HepG2 (cell line): ENCODE results near the gene SHPK. TPM values are rescaled to one million over a fixed set of nuclear protein-coding genes. Genes with fewer than 3 reads are reported as not detected.

Experiments used
- ATAC-seq: fragments of 200-7000 bp; cut with Tn5 transposase; 3 replicates; pipeline ENCODE4 v1.9.1; 2020; ENCODE audit warnings: mild to moderate bottlenecking, moderate library complexity
- BruUV-seq: library from RNA; stranded (reverse); fragments of 400-500 nt; replicated peaks from 2 replicates; lab custom pipeline; 2021; lab: Mats Ljungman, UMichigan
- CTCF ChIA-PET: fragments of 300-600 bp; formaldehyde crosslinking; extraction: SDS; loops from one replicate; lab custom pipeline; 2021; ENCODE audit warnings: low total read pairs, inconsistent platforms, low intra/inter-chr PET ratio; lab: Yijun Ruan, JAX
- POLR2A ChIA-PET: fragments of 350-600 bp; sonication (Branson Sonifier 250); formaldehyde crosslinking; loops from one replicate; lab custom pipeline; 2020; ENCODE audit warnings: antibody characterized with exemption, inconsistent platforms; lab: Yijun Ruan, JAX
- DNase-seq: peaks from one replicate; pipeline ENCODE4 v3.0.0-alpha.2; 2015; ENCODE audit warnings: low spot score
- FAIRE-seq: peaks from 3 replicates; lab custom pipeline; 2011; peaks lifted over from hg19 to GRCh38; lab: Jason Lieb, UNC
- H2AFZ ChIP-seq: one replicate; pipeline ENCODE4 v1.6.1; 2011; ENCODE audit warnings: low read length, inconsistent platforms
- H3K27ac ChIP-seq: fragments of 300-600 bp; 3 replicates; pipeline ENCODE4 v1.8.0; 2011; ENCODE audit warnings: mixed run types, mild to moderate bottlenecking, mixed read lengths, low read length, inconsistent platforms; ENCODE audit not compliant: insufficient read depth; ENCODE audit errors: extremely low read length
- H3K27me3 ChIP-seq, 2 experiments: fragments of 200-600 bp in 1 of 2; 2 replicates in 1 of 2; 3 replicates in 1 of 2; pipeline versions ENCODE4 v1.6.0 to v1.8.0; 2011; ENCODE audit warnings: low read length in 2 of 2, mild to moderate bottlenecking in 2 of 2, moderate library complexity in 2 of 2, inconsistent platforms in 1 of 2; ENCODE audit not compliant: insufficient read depth in 2 of 2, control insufficient read depth in 1 of 2
- H3K36me3 ChIP-seq, 2 experiments: fragments of 200-600 bp in 1 of 2; replicated peaks in 1 of 2; 2 replicates in 1 of 2; 3 replicates in 1 of 2; pipeline versions ENCODE4 v1.5.1 to v1.8.0; 2011; ENCODE audit warnings: low read length in 2 of 2, inconsistent platforms in 1 of 2; ENCODE audit not compliant: insufficient read depth in 2 of 2, control insufficient read depth in 1 of 2
- H3K4me1 ChIP-seq: 2 replicates; pipeline ENCODE4 v1.5.1; 2012; ENCODE audit warnings: low read length, inconsistent platforms; ENCODE audit not compliant: insufficient read depth
- H3K4me2 ChIP-seq: 2 replicates; pipeline ENCODE4 v1.6.0; 2011; ENCODE audit warnings: low read depth, low read length, inconsistent platforms
- H3K4me3 ChIP-seq, 3 experiments: fragments of 200-600 bp in 1 of 3; sonication (generic), shearing (Covaris generic) in 1 of 3; replicated peaks in 1 of 3; 2 replicates each; pipeline ENCODE4 v1.5.1; 2011 to 2016; ENCODE audit warnings: low read length in 3 of 3, inconsistent platforms in 2 of 3, low read depth in 2 of 3, mild to moderate bottlenecking in 2 of 3, control low read depth in 1 of 3, mixed read lengths in 1 of 3; ENCODE audit not compliant: insufficient read depth in 1 of 3
- H3K79me2 ChIP-seq: one replicate; pipeline ENCODE4 v1.6.1; 2011; ENCODE audit warnings: low read length, inconsistent platforms; ENCODE audit not compliant: insufficient read depth
- H3K9ac ChIP-seq: 2 replicates; pipeline ENCODE4 v1.6.0; 2011; ENCODE audit warnings: mild to moderate bottlenecking, low read depth, low read length, inconsistent platforms; ENCODE audit not compliant: insufficient read depth
- H3K9me3 ChIP-seq: 2 replicates; pipeline ENCODE4 v1.5.1; 2012; ENCODE audit warnings: mild to moderate bottlenecking, low read length
- H4K20me1 ChIP-seq: 2 replicates; pipeline ENCODE4 v1.6.0; 2011; ENCODE audit warnings: inconsistent platforms, mild to moderate bottlenecking, low read length, moderate library complexity; ENCODE audit not compliant: insufficient read depth
- AHR ChIP-seq: IDR thresholded peaks from 2 replicates; pipeline ENCODE4 v1.6.1; 2018; ENCODE audit warnings: missing genetic modification reagents, missing compliant biosample characterization
- ETV6 ChIP-seq: sonication (generic); formaldehyde crosslinking; conservative IDR thresholded peaks from 2 replicates; pipeline ENCODE4 v1.4.0; 2020; ENCODE audit warnings: missing genetic modification reagents
- FOSL2 ChIP-seq: sonication (generic); formaldehyde crosslinking; IDR thresholded peaks from 2 replicates; pipeline ENCODE4 v1.4.0; 2020; ENCODE audit warnings: missing genetic modification reagents
- HIVEP1 ChIP-seq: sonication (generic); formaldehyde crosslinking; IDR thresholded peaks from 2 replicates; pipeline ENCODE4 v1.4.0; 2020; ENCODE audit warnings: mild to moderate bottlenecking, missing genetic modification reagents
- HNF4G ChIP-seq, 2 experiments: sonication (generic) in 1 of 2; formaldehyde crosslinking in 1 of 2; IDR thresholded peaks; 2 replicates each; pipeline versions ENCODE4 v1.4.0 to v1.6.1; 2011 to 2020; ENCODE audit warnings: borderline replicate concordance in 2 of 2, low read depth in 2 of 2, mild to moderate bottlenecking in 2 of 2, low read length in 1 of 2, missing genetic modification reagents in 1 of 2, moderate library complexity in 1 of 2
- HOXA5 ChIP-seq: sonication (generic); formaldehyde crosslinking; IDR thresholded peaks from 2 replicates; pipeline ENCODE4 v1.4.0; 2020; ENCODE audit warnings: missing genetic modification reagents
- MEIS2 ChIP-seq: sonication (generic); formaldehyde crosslinking; IDR thresholded peaks from 2 replicates; pipeline ENCODE4 v1.9.0; 2021; ENCODE audit warnings: mild to moderate bottlenecking, missing genetic modification reagents
- MIXL1 ChIP-seq: IDR thresholded peaks from 2 replicates; pipeline ENCODE4 v1.6.1; 2016
- NFE2L1 ChIP-seq: sonication (generic); formaldehyde crosslinking; IDR thresholded peaks from 2 replicates; pipeline ENCODE4 v1.4.0; 2020; ENCODE audit warnings: missing genetic modification reagents, mild to moderate bottlenecking, borderline replicate concordance
- RFXANK ChIP-seq: IDR thresholded peaks from 2 replicates; pipeline ENCODE4 v1.6.1; 2016
- SMARCE1 ChIP-seq: fragments of 450-650 bp; IDR thresholded peaks from 2 replicates; pipeline ENCODE4 v1.6.1; 2017; ENCODE audit warnings: borderline replicate concordance
- SP5 ChIP-seq: IDR thresholded peaks from 2 replicates; pipeline ENCODE4 v1.6.1; 2016; ENCODE audit warnings: low read depth, borderline replicate concordance
- TAF1 ChIP-seq: sonication (generic); formaldehyde crosslinking; IDR thresholded peaks from 2 replicates; pipeline ENCODE4 v1.4.0; 2020; ENCODE audit warnings: missing genetic modification reagents
- ZFAT ChIP-seq: sonication (generic); formaldehyde crosslinking; conservative IDR thresholded peaks from 2 replicates; pipeline ENCODE4 v1.8.1; 2023; ENCODE audit warnings: missing genetic modification reagents, inconsistent platforms
- ZFP41 ChIP-seq: sonication (generic); formaldehyde crosslinking; IDR thresholded peaks from 2 replicates; pipeline ENCODE4 v1.4.0; 2020; ENCODE audit warnings: mild to moderate bottlenecking, missing genetic modification reagents, borderline replicate concordance
- ZNF205 ChIP-seq: IDR thresholded peaks from 2 replicates; pipeline ENCODE4 v1.6.1; 2018; ENCODE audit warnings: missing biosample characterization, missing genetic modification reagents
- ZNF441 ChIP-seq: sonication (generic); formaldehyde crosslinking; IDR thresholded peaks from 2 replicates; pipeline ENCODE4 v1.7.0; 2021; ENCODE audit warnings: missing genetic modification reagents, borderline replicate concordance
- ZNF724P ChIP-seq: sonication (generic); formaldehyde crosslinking; IDR thresholded peaks from 2 replicates; pipeline ENCODE4 v1.8.0; 2022; ENCODE audit warnings: missing genetic modification reagents, borderline replicate concordance
- WGBS: methylation state at CpG from one replicate; pipeline ENCODE4 v1.1.6; 2017; ENCODE audit warnings: low lambda C conversion rate; 5-methylcytosine and 5-hydroxymethylcytosine counted together
- in situ Hi-C: cut with HindIII; loops from 2 replicates; pipeline ENCODE4 v1.10.0; 2017; ENCODE audit warnings: low pct_unique_long_range_greater_than_20kb; ENCODE audit not compliant: extremely low pct_ligation_motif_present
- intact Hi-C: fragments of 100-400 bp; cut with micrococcal nuclease; formaldehyde crosslinking; loops from one replicate; pipeline ENCODE4 v1.10.0; 2022; ENCODE audit not compliant: unreplicated experiment
- polyA plus RNA-seq, 8 experiments: library from polyadenylated mRNA; depleted of rRNA in 3 of 8; stranded (reverse) in 7 of 8; unstranded in 1 of 8; fragments of >200 nt; fragmentation: Illumina TruSeq in 4 of 8; extraction: Trizol in 4 of 8; gene quantifications; 2 replicates each; pipeline versions ENCODE4 v1.2.1 to v1.2.3, GENCODE V29; 2011 to 2016; ENCODE audit warnings: low read depth in 4 of 8, missing spikeins in 1 of 8, mixed read lengths in 1 of 8; ENCODE audit not compliant: insufficient read depth in 1 of 8
- total RNA-seq, 5 experiments: library from RNA; depleted of rRNA; stranded (reverse); fragments of >200 nt; fragmentation: Illumina TruSeq; extraction: Trizol; gene quantifications; 2 replicates each; pipeline ENCODE4 v1.2.3, GENCODE V29; 2016; ENCODE audit warnings: low read depth in 1 of 5
- TF ChIP-seq, protein P1 (sequence below): sonication (generic); formaldehyde crosslinking; IDR thresholded peaks from 2 replicates; pipeline ENCODE4 v1.9.0; 2021; ENCODE audit warnings: missing genetic modification reagents, borderline replicate concordance
- TF ChIP-seq, protein P2 (sequence below): IDR thresholded peaks from 2 replicates; pipeline ENCODE4 v1.6.1; 2018; ENCODE audit warnings: missing genetic modification reagents

The SHPK gene
- total and polyA plus RNA-seq, 2 of the 13 experiments (the other 11 are each of a cell fraction or from before 2014, with no cell fraction given): 16.2 to 30.9 TPM

DNA sequence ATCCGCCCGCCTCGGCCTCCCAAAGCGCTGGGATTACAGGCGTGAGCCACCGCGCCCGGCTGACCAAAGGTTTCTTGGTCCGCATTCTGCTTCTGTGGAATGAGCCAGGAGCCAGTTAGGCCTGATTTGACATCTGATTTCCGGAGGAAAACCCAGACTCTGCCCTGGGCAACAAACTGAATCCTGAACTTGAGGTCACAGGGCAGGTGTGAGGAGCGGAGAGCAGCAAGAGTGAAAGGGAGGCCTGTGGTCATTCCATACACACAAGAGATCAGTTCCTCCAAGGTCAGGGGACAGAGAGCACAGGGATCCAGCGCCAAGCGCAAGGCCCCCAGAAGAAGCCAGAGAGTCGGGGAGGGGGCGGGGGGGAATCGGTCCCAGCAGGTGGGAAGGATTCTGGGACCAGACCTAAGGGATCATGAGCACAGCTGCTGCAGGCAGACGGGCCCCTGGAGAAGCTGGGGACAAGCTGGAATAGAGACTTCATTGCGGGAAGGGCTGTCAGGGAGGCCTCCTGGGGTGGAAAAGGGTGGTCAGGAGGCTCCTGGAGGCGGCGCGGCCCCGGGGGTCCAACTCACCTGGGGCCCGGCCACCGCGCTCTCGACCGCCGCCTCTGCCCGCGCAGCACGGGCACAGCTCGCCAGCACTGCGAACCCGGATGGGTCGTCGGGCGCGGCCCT lies 436 bp downstream of the SHPK start (continued):
- TF ChIP-seq HIVEP1 (CRISPR knock-in tag) (0 out of 2 replicates have a peak, but pooled peaks have one; percentile 13), ZFP41 (CRISPR knock-in tag) (no peak), ETV6 (no peak), NFE2L1 (CRISPR knock-in tag) (no peak), HNF4G (IDR thresholded peaks at IDR 0.05; ENCODE audit: borderline replicate concordance, low read depth, low read length) (peak; percentile 79; the same call in 1 of the 2 replicates), HNF4G (CRISPR knock-in tag; IDR thresholded peaks at IDR 0.05; ENCODE audit: borderline replicate concordance, low read depth) (peak; percentile 53; the same call in 1 of the 2 replicates)
- TF ChIP-seq, all 625 proteins: peak for 87

DNA sequence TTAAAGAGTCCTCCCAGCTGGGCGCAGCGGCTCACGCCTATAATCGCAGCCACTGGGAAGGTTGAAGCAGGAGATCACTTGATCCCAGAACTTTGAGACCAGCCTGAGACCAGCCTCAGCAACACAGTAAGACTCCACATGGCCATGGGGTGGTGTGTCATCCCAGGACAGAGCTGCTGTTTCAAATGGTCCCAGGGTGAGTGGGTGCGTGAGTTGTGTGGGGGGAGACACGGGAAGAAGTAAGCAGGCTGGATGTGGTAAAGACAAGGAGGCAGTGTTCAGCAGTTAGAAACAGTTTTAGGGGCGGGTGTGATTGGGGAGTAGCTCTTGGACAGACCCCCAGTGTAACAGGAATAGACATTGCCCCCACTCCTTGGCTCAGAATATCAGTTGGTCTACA lies 3.8 kb downstream of the SHPK start:
- no peak for FAIRE-seq
- TF ChIP-seq ZFAT (CRISPR knock-in tag): no peak
- TF ChIP-seq AHR (CRISPR knock-in tag): no peak
- TF ChIP-seq, protein P1, sequence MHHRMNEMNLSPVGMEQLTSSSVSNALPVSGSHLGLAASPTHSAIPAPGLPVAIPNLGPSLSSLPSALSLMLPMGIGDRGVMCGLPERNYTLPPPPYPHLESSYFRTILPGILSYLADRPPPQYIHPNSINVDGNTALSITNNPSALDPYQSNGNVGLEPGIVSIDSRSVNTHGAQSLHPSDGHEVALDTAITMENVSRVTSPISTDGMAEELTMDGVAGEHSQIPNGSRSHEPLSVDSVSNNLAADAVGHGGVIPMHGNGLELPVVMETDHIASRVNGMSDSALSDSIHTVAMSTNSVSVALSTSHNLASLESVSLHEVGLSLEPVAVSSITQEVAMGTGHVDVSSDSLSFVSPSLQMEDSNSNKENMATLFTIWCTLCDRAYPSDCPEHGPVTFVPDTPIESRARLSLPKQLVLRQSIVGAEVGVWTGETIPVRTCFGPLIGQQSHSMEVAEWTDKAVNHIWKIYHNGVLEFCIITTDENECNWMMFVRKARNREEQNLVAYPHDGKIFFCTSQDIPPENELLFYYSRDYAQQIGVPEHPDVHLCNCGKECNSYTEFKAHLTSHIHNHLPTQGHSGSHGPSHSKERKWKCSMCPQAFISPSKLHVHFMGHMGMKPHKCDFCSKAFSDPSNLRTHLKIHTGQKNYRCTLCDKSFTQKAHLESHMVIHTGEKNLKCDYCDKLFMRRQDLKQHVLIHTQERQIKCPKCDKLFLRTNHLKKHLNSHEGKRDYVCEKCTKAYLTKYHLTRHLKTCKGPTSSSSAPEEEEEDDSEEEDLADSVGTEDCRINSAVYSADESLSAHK (CRISPR knock-in tag): no peak
- no peak for TF ChIP-seq HOXA5 (CRISPR knock-in tag)
- no peak for TF ChIP-seq MEIS2 (CRISPR knock-in tag)
- TF ChIP-seq ZNF441 (CRISPR knock-in tag): no peak
- TF ChIP-seq RFXANK (CRISPR knock-in tag): no peak
- TF ChIP-seq ZNF724P (CRISPR knock-in tag): no peak
- TF ChIP-seq ZNF205 (CRISPR knock-in tag): no peak
- no peak for TF ChIP-seq FOSL2 (CRISPR knock-in tag)
- no peak for TF ChIP-seq SP5 (CRISPR knock-in tag)
- TF ChIP-seq SMARCE1: no peak
- TF ChIP-seq MIXL1 (CRISPR knock-in tag): no peak
- TF ChIP-seq, protein P2, sequence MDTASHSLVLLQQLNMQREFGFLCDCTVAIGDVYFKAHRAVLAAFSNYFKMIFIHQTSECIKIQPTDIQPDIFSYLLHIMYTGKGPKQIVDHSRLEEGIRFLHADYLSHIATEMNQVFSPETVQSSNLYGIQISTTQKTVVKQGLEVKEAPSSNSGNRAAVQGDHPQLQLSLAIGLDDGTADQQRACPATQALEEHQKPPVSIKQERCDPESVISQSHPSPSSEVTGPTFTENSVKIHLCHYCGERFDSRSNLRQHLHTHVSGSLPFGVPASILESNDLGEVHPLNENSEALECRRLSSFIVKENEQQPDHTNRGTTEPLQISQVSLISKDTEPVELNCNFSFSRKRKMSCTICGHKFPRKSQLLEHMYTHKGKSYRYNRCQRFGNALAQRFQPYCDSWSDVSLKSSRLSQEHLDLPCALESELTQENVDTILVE: no peak
- TF ChIP-seq TAF1 (CRISPR knock-in tag): no peak

More for the DNA sequence above, 3.8 kb downstream of the SHPK start:
- Histone ChIP-seq H3K79me2 (peaks cover 28% of the 10 kb centered on the region), H2AFZ (no peak overlapping the region), H3K9me3 (no peaks in the 10 kb centered on the region), H3K27me3 (no peaks in the 10 kb centered on the region; a peak in 1 of 5 replicates), H3K4me3 (no peak overlapping the region), H4K20me1 (peaks cover 19% of the 10 kb centered on the region), H3K27ac (no peak overlapping the region), H3K36me3 (peaks cover 20 to 43% of the 10 kb centered on the region in 2 experiments; a peak in 4 of 5 replicates), H3K9ac (no peak overlapping the region), H3K4me2 (no peak overlapping the region), H3K4me1 (peaks cover 35% of the 10 kb centered on the region)
- in situ Hi-C loops (no loop called here), intact Hi-C loops (no loop called here)
- ATAC-seq (no peak), DNase-seq (no peak)
- no TSS peak for BruUV-seq
- WGBS: 99% methylated on average over 7 of the region's 7 CpGs
- CTCF ChIA-PET: no interaction called here
- POLR2A ChIA-PET: interaction anchor here (0.9 kb wide), 1 partner anchor 38 kb away, joined by 3 read pairs; no protein-coding TSS in a partner anchor
